H9 (cell line): ENCODE results near the gene TMEM163. TPM values are rescaled to one million over a fixed set of nuclear protein-coding genes. Genes with fewer than 3 reads are reported as not detected.

ENCODE experiments used
- DNase-seq: peaks from one replicate; pipeline ENCODE4 v3.0.0-alpha.2; 2017
- H2AFZ ChIP-seq: one replicate; pipeline ENCODE4 v1.6.1; 2013; ENCODE audit warnings: mild to moderate bottlenecking, low read length, control low read depth, moderate library complexity
- H2AK5ac ChIP-seq: 2 replicates; pipeline ENCODE4 v1.6.1; 2013; ENCODE audit warnings: low read length, control low read depth, mixed read lengths; ENCODE audit not compliant: insufficient read length
- H2BK120ac ChIP-seq: one replicate; pipeline ENCODE4 v1.6.1; 2013; ENCODE audit warnings: low read depth, mild to moderate bottlenecking, low read length, control low read depth, inconsistent platforms; ENCODE audit not compliant: poor library complexity, severe bottlenecking
- H2BK12ac ChIP-seq: 2 replicates; pipeline ENCODE4 v1.6.1; 2013; ENCODE audit warnings: low read length, control low read depth, mixed read lengths, low read depth; ENCODE audit not compliant: insufficient read length
- H2BK15ac ChIP-seq: 2 replicates; pipeline ENCODE4 v1.6.1; 2013; ENCODE audit warnings: low read depth, low read length, control low read depth
- H2BK20ac ChIP-seq: one replicate; pipeline ENCODE4 v1.6.1; 2013; ENCODE audit warnings: low read depth, mild to moderate bottlenecking, low read length, control low read depth, inconsistent platforms; ENCODE audit not compliant: poor library complexity, severe bottlenecking
- H2BK5ac ChIP-seq: 2 replicates; pipeline ENCODE4 v1.6.1; 2013; ENCODE audit warnings: low read length, control low read depth, mixed read lengths; ENCODE audit not compliant: insufficient read length
- H3K14ac ChIP-seq: 2 replicates; pipeline ENCODE4 v1.6.1; 2013; ENCODE audit warnings: low read length, control low read depth; ENCODE audit not compliant: insufficient read depth
- H3K18ac ChIP-seq: 2 replicates; pipeline ENCODE4 v1.6.1; 2013; ENCODE audit warnings: low read depth, mild to moderate bottlenecking, mixed read lengths, low read length, control low read depth; ENCODE audit not compliant: insufficient read length
- H3K23ac ChIP-seq: 2 replicates; pipeline ENCODE4 v1.6.1; 2013; ENCODE audit warnings: low read length, control low read depth, mixed read lengths, low read depth; ENCODE audit not compliant: insufficient read length
- H3K23me2 ChIP-seq: 2 replicates; pipeline ENCODE4 v1.6.1; 2013; ENCODE audit warnings: low read depth, mild to moderate bottlenecking, mixed read lengths, low read length, control low read depth; ENCODE audit not compliant: insufficient read length, poor library complexity, severe bottlenecking
- H3K27ac ChIP-seq: 2 replicates; pipeline ENCODE4 v1.5.1; 2013; ENCODE audit warnings: low read length, control low read depth, mixed read lengths, low read depth; ENCODE audit not compliant: insufficient read length
- H3K27me3 ChIP-seq: 2 replicates; pipeline ENCODE4 v1.6.1; 2013; ENCODE audit warnings: low read length, control low read depth, inconsistent platforms; ENCODE audit not compliant: insufficient read depth
- H3K4ac ChIP-seq: 2 replicates; pipeline ENCODE4 v1.6.1; 2013; ENCODE audit warnings: low read depth, mild to moderate bottlenecking, control low read depth, inconsistent platforms, low read length, moderate library complexity
- H3K4me1 ChIP-seq: 2 replicates; pipeline ENCODE4 v1.6.1; 2013; ENCODE audit warnings: low read length, control low read depth, inconsistent platforms; ENCODE audit not compliant: insufficient read depth
- H3K4me2 ChIP-seq: 2 replicates; pipeline ENCODE4 v1.6.1; 2013; ENCODE audit warnings: low read length, control low read depth, mixed read lengths; ENCODE audit not compliant: insufficient read length, insufficient read depth
- H3K56ac ChIP-seq: 2 replicates; pipeline ENCODE4 v1.6.1; 2013; ENCODE audit warnings: low read depth, mild to moderate bottlenecking, mixed read lengths, low read length, control low read depth; ENCODE audit not compliant: insufficient read length
- H3K79me1 ChIP-seq: 2 replicates; pipeline ENCODE4 v1.6.1; 2013; ENCODE audit warnings: low read depth, mild to moderate bottlenecking, moderate library complexity, low read length, control low read depth, inconsistent platforms; ENCODE audit not compliant: insufficient read depth, poor library complexity, severe bottlenecking
- H3K79me2 ChIP-seq: 2 replicates; pipeline ENCODE4 v1.6.1; 2013; ENCODE audit warnings: low read length, control low read depth, inconsistent platforms; ENCODE audit not compliant: insufficient read depth
- H3K9ac ChIP-seq: 2 replicates; pipeline ENCODE4 v1.6.1; 2013; ENCODE audit warnings: low read length, control low read depth, mixed read lengths; ENCODE audit not compliant: insufficient read length; ENCODE audit errors: extremely low read depth
- H3K9me3 ChIP-seq: one replicate; pipeline ENCODE4 v1.6.1; 2013; ENCODE audit warnings: low read depth, low read length, inconsistent platforms; ENCODE audit not compliant: control insufficient read depth
- H3T11ph ChIP-seq: one replicate; pipeline ENCODE4 v1.6.1; 2013; ENCODE audit warnings: mild to moderate bottlenecking, low read length, control low read depth, inconsistent platforms
- H4K20me1 ChIP-seq: one replicate; pipeline ENCODE4 v1.6.1; 2013; ENCODE audit not compliant: control insufficient read depth, insufficient read length, insufficient read depth
- H4K5ac ChIP-seq: 2 replicates; pipeline ENCODE4 v1.6.1; 2013; ENCODE audit warnings: low read depth, mild to moderate bottlenecking, mixed read lengths, low read length, control low read depth; ENCODE audit not compliant: insufficient read length
- H4K8ac ChIP-seq: replicated peaks from 2 replicates; pipeline ENCODE4 v1.6.1; 2013; ENCODE audit warnings: low read length, control low read depth, mixed read lengths, low read depth; ENCODE audit not compliant: insufficient read length
- H4K91ac ChIP-seq: 2 replicates; pipeline ENCODE4 v1.6.1; 2013; ENCODE audit warnings: low read depth, mild to moderate bottlenecking, moderate library complexity, mixed read lengths, low read length, control low read depth; ENCODE audit not compliant: insufficient read length
- H3K27ac Mint-ChIP-seq, 3 experiments: 2 replicates in 2 of 3; 3 replicates in 1 of 3; pipeline ENCODE4 v1.8.0; 2020 to 2021; ENCODE audit warnings: mixed read lengths in 3 of 3, mild to moderate bottlenecking in 1 of 3, moderate library complexity in 1 of 3
- H3K27me3 Mint-ChIP-seq: 2 replicates; pipeline ENCODE4 v1.8.0; 2021; ENCODE audit warnings: low read depth, mild to moderate bottlenecking, moderate library complexity, mixed read lengths
- H3K36me3 Mint-ChIP-seq, 3 experiments: 2 replicates in 2 of 3; 3 replicates in 1 of 3; pipeline ENCODE4 v1.8.0; 2020 to 2021; ENCODE audit warnings: low read depth in 3 of 3, mixed read lengths in 3 of 3; ENCODE audit not compliant: insufficient read depth in 1 of 3
- H3K4me1 Mint-ChIP-seq, 2 experiments: 2 replicates each; pipeline ENCODE4 v1.8.0; 2020; ENCODE audit warnings: mixed read lengths in 2 of 2
- H3K4me3 Mint-ChIP-seq, 2 experiments: 2 replicates in 1 of 2; 3 replicates in 1 of 2; pipeline ENCODE4 v1.8.0; 2020 to 2021; ENCODE audit warnings: mild to moderate bottlenecking in 2 of 2, mixed read lengths in 2 of 2, moderate library complexity in 1 of 2
- H3K9me3 Mint-ChIP-seq, 2 experiments: 2 replicates in 1 of 2; 3 replicates in 1 of 2; pipeline ENCODE4 v1.8.0; 2020; ENCODE audit warnings: mild to moderate bottlenecking in 2 of 2, mixed read lengths in 2 of 2, moderate library complexity in 1 of 2
- CTCF ChIP-seq: fragments of 200-600 bp; sonication (generic); conservative IDR thresholded peaks from 3 replicates; pipeline ENCODE4 v1.8.0; 2021; ENCODE audit warnings: antibody characterized with exemption, mild to moderate bottlenecking
- WGBS: extraction: QIAGEN DNeasy Blood & Tissue Kit; methylation state at CpG from one replicate; pipeline ENCODE4 v1.1.7; 2013; ENCODE audit warnings: missing lambda C conversion rate, low lambda C conversion rate, mixed read lengths; ENCODE audit not compliant: insufficient read length; ENCODE audit errors: extremely low coverage; 5-methylcytosine and 5-hydroxymethylcytosine counted together
- total RNA-seq: library from RNA; stranded (reverse); gene quantifications from 2 replicates; pipeline ENCODE4 v1.2.1, GENCODE V29; 2021

Gene TMEM163
- total RNA-seq, 1 experiment from 2014 or later = 0.39 TPM

DNA sequence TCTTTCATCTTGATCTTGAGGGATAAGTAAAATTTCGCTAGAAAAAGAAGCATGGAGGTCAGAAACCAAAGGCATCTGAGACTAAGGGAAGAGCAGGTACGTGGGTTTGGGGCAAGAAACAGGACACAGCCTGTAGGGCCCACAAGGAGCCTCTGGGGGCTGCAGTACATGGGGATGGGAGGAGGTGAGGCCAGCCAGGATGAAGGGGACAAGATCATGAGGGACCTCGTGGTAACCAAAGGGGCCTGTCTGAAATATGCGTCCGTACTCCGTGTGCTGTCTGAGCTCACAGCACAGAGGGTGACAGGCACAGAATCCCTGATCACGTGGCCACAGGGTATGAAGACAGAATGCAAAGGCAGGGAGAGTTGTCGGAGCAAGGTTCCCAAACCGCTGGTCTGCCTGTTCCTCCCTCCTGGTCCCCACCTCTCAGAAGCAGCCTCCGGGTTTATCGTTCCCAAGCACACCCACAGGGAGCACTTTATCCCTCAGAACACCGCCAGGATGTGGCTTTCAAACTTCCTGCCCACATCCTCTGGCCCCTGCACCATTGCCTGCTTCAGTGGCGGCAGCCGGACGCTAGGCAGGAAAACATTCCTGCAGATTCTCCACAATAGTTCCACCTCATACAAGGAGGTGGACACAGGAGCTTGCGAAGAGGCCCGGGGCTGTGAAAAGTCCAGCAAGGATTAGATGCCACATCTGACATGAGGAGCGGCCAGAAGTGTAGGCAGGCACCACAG is 12.0 kb downstream of the TMEM163 start:
- peaks cover 11% of the 10 kb centered on the region for H3K27me3 Mint-ChIP-seq
- no peaks in the 10 kb centered on the region for H3K9me3 Mint-ChIP-seq
- H3K79me2 ChIP-seq = no peaks in the 10 kb centered on the region
- H2BK120ac ChIP-seq = no peak overlapping the region
- no peak overlapping the region for H3K23ac ChIP-seq
- no peaks in the 10 kb centered on the region for H4K20me1 ChIP-seq
- no peak overlapping the region for H4K8ac ChIP-seq
- H4K91ac ChIP-seq = no peak overlapping the region
- no CpG with 5 or more reads among the region's 18 CpGs for WGBS
- H3K14ac ChIP-seq = no peak overlapping the region
- no peak overlapping the region for H3K27ac ChIP-seq
- no peak overlapping the region for H3K9ac ChIP-seq
- no peak overlapping the region for H2BK5ac ChIP-seq
- H3K4me3 Mint-ChIP-seq = 0 out of 5 replicates have a peak overlapping the region, but pooled peaks of 1 of the 2 experiments have one; percentile 50
- no peak overlapping the region for H3K18ac ChIP-seq
- no peaks in the 10 kb centered on the region; a peak in 1 of 7 replicates for H3K36me3 Mint-ChIP-seq
- TF ChIP-seq CTCF = no peak
- H2AFZ ChIP-seq = no peak overlapping the region
- no peaks in the 10 kb centered on the region for H3K79me1 ChIP-seq
- DNase-seq = no peak
- H3T11ph ChIP-seq = no peak overlapping the region
- H2BK20ac ChIP-seq = no peak overlapping the region
- H4K5ac ChIP-seq = no peak overlapping the region
- no peak overlapping the region for H2BK15ac ChIP-seq
- peak overlapping the region in 1 of 3 experiments; percentile 56; a peak in 1 of 7 replicates for H3K27ac Mint-ChIP-seq
- H2AK5ac ChIP-seq = no peak overlapping the region
- no peaks in the 10 kb centered on the region for H3K9me3 ChIP-seq
- no peak overlapping the region for H3K56ac ChIP-seq
- peaks cover 4% of the 10 kb centered on the region; the same call in 1 of the 2 replicates for H3K4me1 ChIP-seq
- H3K4me1 Mint-ChIP-seq = peaks cover 18 to 20% of the 10 kb centered on the region in 2 experiments
- no peak overlapping the region for H3K4ac ChIP-seq
- H3K23me2 ChIP-seq = no peaks in the 10 kb centered on the region
- no peak overlapping the region for H3K4me2 ChIP-seq
- H3K27me3 ChIP-seq = no peaks in the 10 kb centered on the region
- no peak overlapping the region for H2BK12ac ChIP-seq
